OCI-LY7 (cell line): ENCODE data around the gene MS4A6E. TPM values are rescaled to one million over a fixed set of nuclear protein-coding genes. Genes with fewer than 3 reads are reported as not detected.

Experiments
- BruUV-seq: library from RNA; stranded (reverse); fragments of 400-500 nt; replicated peaks from 2 replicates; lab custom pipeline; 2021; lab: Mats Ljungman, UMichigan
- CTCF ChIA-PET: fragments of 300-600 bp; sonication (Branson Sonifier 250); formaldehyde crosslinking; loops from one replicate; lab custom pipeline; 2022; ENCODE audit warnings: antibody characterized with exemption; ENCODE audit not compliant: unreplicated experiment; lab: Charles Lee
- POLR2A ChIA-PET: fragments of 300-600 bp; sonication (Branson Sonifier 250); formaldehyde crosslinking; loops from one replicate; lab custom pipeline; 2022; ENCODE audit warnings: antibody characterized with exemption; lab: Charles Lee
- DNase-seq: peaks from one replicate; pipeline ENCODE4 v3.0.0-alpha.2; 2015; ENCODE audit warnings: low spot score
- H2AFZ ChIP-seq: fragments of 200-600 bp; sonication (generic), shearing (Covaris generic); 2 replicates; pipeline ENCODE4 v1.6.1; 2014; ENCODE audit warnings: mild to moderate bottlenecking, antibody characterized with exemption, low read length, moderate library complexity
- H3K27ac ChIP-seq: fragments of 200-600 bp; sonication (generic); 2 replicates; pipeline ENCODE4 v1.5.1; 2014; ENCODE audit warnings: mixed run types, low read depth, mild to moderate bottlenecking, moderate library complexity, low read length, inconsistent platforms; ENCODE audit not compliant: poor library complexity, severe bottlenecking
- H3K36me3 ChIP-seq: fragments of 200-600 bp; sonication (generic); 2 replicates; pipeline ENCODE4 v1.6.1; 2014; ENCODE audit warnings: mild to moderate bottlenecking, antibody characterized with exemption, low read length, moderate library complexity, mixed read lengths; ENCODE audit not compliant: insufficient read depth
- H3K4me1 ChIP-seq: fragments of 200-600 bp; sonication (generic); 2 replicates; pipeline ENCODE4 v1.5.1; 2014; ENCODE audit warnings: mild to moderate bottlenecking, low read length; ENCODE audit not compliant: insufficient read depth, poor library complexity, severe bottlenecking
- H3K4me2 ChIP-seq: fragments of 200-600 bp; sonication (generic); 2 replicates; pipeline ENCODE4 v1.6.1; 2014; ENCODE audit warnings: mild to moderate bottlenecking, low read length
- H3K4me3 ChIP-seq: fragments of 200-600 bp; sonication (generic); 2 replicates; pipeline ENCODE4 v1.5.1; 2014; ENCODE audit warnings: mild to moderate bottlenecking, low read depth, low read length; ENCODE audit not compliant: poor library complexity, severe bottlenecking
- H3K79me2 ChIP-seq: fragments of 200-600 bp; sonication (generic); 2 replicates; pipeline ENCODE4 v1.6.1; 2016; ENCODE audit warnings: low read depth, mild to moderate bottlenecking, low read length, moderate library complexity, mixed read lengths; ENCODE audit not compliant: insufficient read depth
- H3K9me2 ChIP-seq: fragments of 200-600 bp; sonication (generic); 2 replicates; pipeline ENCODE4 v1.6.1; 2016; ENCODE audit warnings: mild to moderate bottlenecking, low read length, mixed read lengths; ENCODE audit not compliant: insufficient read depth
- H3K9me3 ChIP-seq: fragments of 200-600 bp; sonication (generic); 2 replicates; pipeline ENCODE4 v1.6.1; 2014; ENCODE audit warnings: mild to moderate bottlenecking, mixed run types, low read length, mixed read lengths
- H4K20me1 ChIP-seq: fragments of 200-600 bp; sonication (generic); 2 replicates; pipeline ENCODE4 v1.6.1; 2014; ENCODE audit warnings: mild to moderate bottlenecking, antibody characterized with exemption, low read length, moderate library complexity, mixed read lengths; ENCODE audit not compliant: insufficient read depth
- EZH2phosphoT487 ChIP-seq: fragments of 200-600 bp; sonication (generic); IDR thresholded peaks from 2 replicates; pipeline ENCODE4 v1.6.1; 2018; ENCODE audit warnings: low read depth, borderline replicate concordance, mild to moderate bottlenecking, mixed run types, antibody characterized with exemption, low read length, moderate library complexity, mixed read lengths
- intact Hi-C: fragments of 100-400 bp; cut with micrococcal nuclease; formaldehyde crosslinking; loops from one replicate; pipeline ENCODE4 v1.10.0; 2022; ENCODE audit not compliant: unreplicated experiment
- total RNA-seq, 2 experiments: library from RNA; depleted of rRNA in 1 of 2; stranded (reverse); fragments of >200 nt in 1 of 2; shearing (Covaris generic) in 1 of 2; gene quantifications; 2 replicates each; pipeline ENCODE4 v1.2.3, GENCODE V29; 2014 to 2022
- TF ChIP-seq, protein P1 (sequence below): fragments of 200-600 bp; sonication (generic); conservative IDR thresholded peaks from 2 replicates; pipeline ENCODE4 v1.5.1; 2014; ENCODE audit warnings: mild to moderate bottlenecking, antibody characterized with exemption, low read length, moderate library complexity, mixed read lengths

The MS4A6E gene
- total RNA-seq, 2 experiments from 2014 or later = not detected

DNA sequence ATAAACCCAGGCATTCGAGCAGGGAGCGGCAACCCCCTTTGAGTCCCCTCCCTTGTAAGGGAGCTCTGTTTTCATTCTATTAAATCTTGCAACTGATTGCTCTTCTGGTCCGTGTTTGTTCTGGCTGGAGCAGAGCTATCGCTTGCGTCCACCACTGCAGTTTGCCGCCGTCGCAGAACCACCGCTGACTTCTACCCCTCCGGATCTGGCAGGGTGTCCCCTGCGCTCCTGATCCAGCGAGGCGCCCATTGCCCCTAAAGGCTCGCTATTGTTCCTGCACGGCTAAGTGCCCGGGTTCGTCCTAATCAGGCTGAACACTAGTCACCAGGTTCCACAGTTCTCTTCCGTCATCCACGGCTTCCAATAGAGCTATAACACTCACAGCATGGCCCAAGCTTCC is 40.8 kb downstream of the MS4A6E start:
- Histone ChIP-seq H3K4me2 (no peak overlapping the region), H3K4me1 (peaks cover 51% of the 10 kb centered on the region), H4K20me1 (no peaks in the 10 kb centered on the region), H3K36me3 (no peaks in the 10 kb centered on the region; the same call in 1 of the 2 replicates), H2AFZ (peak overlapping the region; percentile 64; the same call in 1 of the 2 replicates), H3K27ac (no peak overlapping the region), H3K79me2 (no peaks in the 10 kb centered on the region), H3K9me2 (no peaks in the 10 kb centered on the region), H3K4me3 (no peak overlapping the region), H3K9me3 (no peaks in the 10 kb centered on the region; the same call in 1 of the 2 replicates)
- no TSS peak for BruUV-seq
- intact Hi-C loops = loop anchor here (1.0 kb wide), 1 partner anchor 87 kb away; the partner anchor contains the start of gene MS4A1
- ChIA-PET CTCF (interaction anchor here (1.1 kb wide), 1 partner anchor 88 kb away, joined by 3 read pairs; the partner anchor contains the start of gene MS4A1), POLR2A (interaction anchor here (0.7 to 3.5 kb wide), 7 partner anchors 10 to 114 kb away, joined by 3 to 30 read pairs (median 3); partner anchors contain the start of genes MS4A1 and MS4A7)
- TF ChIP-seq, protein P1, sequence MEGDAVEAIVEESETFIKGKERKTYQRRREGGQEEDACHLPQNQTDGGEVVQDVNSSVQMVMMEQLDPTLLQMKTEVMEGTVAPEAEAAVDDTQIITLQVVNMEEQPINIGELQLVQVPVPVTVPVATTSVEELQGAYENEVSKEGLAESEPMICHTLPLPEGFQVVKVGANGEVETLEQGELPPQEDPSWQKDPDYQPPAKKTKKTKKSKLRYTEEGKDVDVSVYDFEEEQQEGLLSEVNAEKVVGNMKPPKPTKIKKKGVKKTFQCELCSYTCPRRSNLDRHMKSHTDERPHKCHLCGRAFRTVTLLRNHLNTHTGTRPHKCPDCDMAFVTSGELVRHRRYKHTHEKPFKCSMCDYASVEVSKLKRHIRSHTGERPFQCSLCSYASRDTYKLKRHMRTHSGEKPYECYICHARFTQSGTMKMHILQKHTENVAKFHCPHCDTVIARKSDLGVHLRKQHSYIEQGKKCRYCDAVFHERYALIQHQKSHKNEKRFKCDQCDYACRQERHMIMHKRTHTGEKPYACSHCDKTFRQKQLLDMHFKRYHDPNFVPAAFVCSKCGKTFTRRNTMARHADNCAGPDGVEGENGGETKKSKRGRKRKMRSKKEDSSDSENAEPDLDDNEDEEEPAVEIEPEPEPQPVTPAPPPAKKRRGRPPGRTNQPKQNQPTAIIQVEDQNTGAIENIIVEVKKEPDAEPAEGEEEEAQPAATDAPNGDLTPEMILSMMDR = no peak
- TF ChIP-seq EZH2phosphoT487 = no peak
- no peak for DNase-seq

DNA sequence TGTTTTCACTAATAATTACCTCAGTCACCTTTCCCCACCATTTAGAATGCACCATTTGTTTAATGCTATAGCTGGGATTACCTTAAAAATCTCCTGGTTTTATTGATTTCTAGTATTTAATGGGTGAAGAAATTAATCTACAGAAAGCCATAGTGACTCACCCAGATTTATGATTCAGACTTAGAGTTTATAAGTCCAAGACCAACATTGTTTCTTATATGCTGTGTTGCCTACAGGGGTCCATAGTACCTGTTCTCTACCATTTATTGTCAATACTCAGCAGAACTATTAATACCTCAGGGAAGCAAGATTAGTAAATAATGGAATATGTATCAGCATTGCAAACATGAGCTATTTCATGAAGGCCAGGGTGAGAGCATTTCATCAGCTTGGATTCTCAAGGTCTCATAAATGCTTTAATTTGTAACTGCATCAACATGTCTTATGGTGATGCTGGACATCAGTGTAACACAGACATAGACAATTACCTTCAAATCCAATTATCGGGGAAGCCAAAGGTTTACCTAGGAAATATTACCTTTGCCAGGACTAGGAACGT is 43.3 kb downstream of the MS4A6E start:
- ChIA-PET CTCF (no interaction called here), POLR2A (interaction anchor here (0.9 to 2.6 kb wide), 6 partner anchors 19 to 113 kb away, joined by 3 to 12 read pairs (median 4); no protein-coding TSS in a partner anchor)
- Histone ChIP-seq H3K4me2 (no peak overlapping the region), H2AFZ (no peak overlapping the region), H3K36me3 (no peaks in the 10 kb centered on the region; the same call in 1 of the 2 replicates), H3K9me2 (no peaks in the 10 kb centered on the region), H3K9me3 (no peaks in the 10 kb centered on the region; the same call in 1 of the 2 replicates), H4K20me1 (no peaks in the 10 kb centered on the region), H3K4me1 (peaks cover 28% of the 10 kb centered on the region), H3K27ac (no peak overlapping the region), H3K4me3 (no peak overlapping the region), H3K79me2 (no peaks in the 10 kb centered on the region)
- no TSS peak for BruUV-seq
- intact Hi-C loops = no loop called here
- DNase-seq = no peak
- TF ChIP-seq EZH2phosphoT487 = no peak
- TF ChIP-seq, protein P1 = no peak
